OCI-LY1 (cell line): Measurements from ENCODE around the gene MAN1C1.

Source experiments
- H2AFZ ChIP-seq: fragments of 200-600 bp; sonication (generic), shearing (Covaris generic); 2 replicates; pipeline ENCODE4 v1.6.0; 2014; ENCODE audit warnings: antibody characterized with exemption, mild to moderate bottlenecking, low read length
- H3F3A ChIP-seq: fragments of 200-600 bp; sonication (generic), shearing (Covaris generic); 2 replicates; pipeline ENCODE4 v1.6.0; 2014; ENCODE audit warnings: mild to moderate bottlenecking, antibody characterized with exemption, low read length, moderate library complexity; ENCODE audit not compliant: insufficient read depth
- H3K27ac ChIP-seq: fragments of 200-600 bp; sonication (generic); 2 replicates; pipeline ENCODE4 v1.5.1; 2014; ENCODE audit warnings: low read length, mixed run types, mild to moderate bottlenecking, low read depth; ENCODE audit not compliant: poor library complexity, severe bottlenecking
- H3K27me3 ChIP-seq: fragments of 200-600 bp; sonication (generic); 2 replicates; pipeline ENCODE4 v1.6.0; 2014; ENCODE audit warnings: antibody characterized with exemption, mild to moderate bottlenecking, low read length, moderate library complexity; ENCODE audit not compliant: insufficient read depth
- H3K36me3 ChIP-seq: fragments of 200-600 bp; sonication (generic); 2 replicates; pipeline ENCODE4 v1.6.1; 2014; ENCODE audit warnings: mild to moderate bottlenecking, antibody characterized with exemption, low read length, moderate library complexity, mixed read lengths; ENCODE audit not compliant: insufficient read depth
- H3K4me1 ChIP-seq: fragments of 200-600 bp; sonication (generic); 2 replicates; pipeline ENCODE4 v1.5.1; 2014; ENCODE audit warnings: mild to moderate bottlenecking, low read length, moderate library complexity; ENCODE audit not compliant: insufficient read depth, severe bottlenecking
- H3K4me2 ChIP-seq: fragments of 200-600 bp; sonication (generic), shearing (Covaris generic); 2 replicates; pipeline ENCODE4 v1.6.1; 2014; ENCODE audit warnings: low read length
- H3K4me3 ChIP-seq: fragments of 200-600 bp; sonication (generic); 2 replicates; pipeline ENCODE4 v1.5.1; 2014; ENCODE audit warnings: low read length, low read depth, mild to moderate bottlenecking, mixed read lengths; ENCODE audit not compliant: poor library complexity, severe bottlenecking
- H3K79me2 ChIP-seq: fragments of 200-600 bp; shearing (Covaris generic); 2 replicates; pipeline ENCODE4 v1.6.1; 2016; ENCODE audit warnings: mixed run types, low read length, mixed read lengths; ENCODE audit not compliant: insufficient read depth
- H3K9ac ChIP-seq: fragments of 200-600 bp; sonication (generic), shearing (Covaris generic); 2 replicates; pipeline ENCODE4 v1.6.1; 2014; ENCODE audit warnings: mild to moderate bottlenecking, low read length, mixed read lengths
- H3K9me2 ChIP-seq: fragments of 200-600 bp; sonication (generic), shearing (Covaris generic); 2 replicates; pipeline ENCODE4 v1.6.1; 2014; ENCODE audit warnings: low read depth, mild to moderate bottlenecking, low read length, mixed read lengths
- H3K9me3 ChIP-seq: fragments of 200-600 bp; shearing (Covaris generic); 2 replicates; pipeline ENCODE4 v1.6.1; 2014; ENCODE audit warnings: low read length, mixed read lengths
- H4K20me1 ChIP-seq: fragments of 200-600 bp; sonication (generic), shearing (Covaris generic); 2 replicates; pipeline ENCODE4 v1.6.0; 2016; ENCODE audit warnings: mild to moderate bottlenecking, low read length; ENCODE audit not compliant: insufficient read depth
- EZH2 ChIP-seq: fragments of 200-600 bp; sonication (generic), shearing (Covaris generic); IDR thresholded peaks from 2 replicates; pipeline ENCODE4 v1.8.0; 2017; ENCODE audit warnings: borderline replicate concordance, mixed run types, mild to moderate bottlenecking, antibody characterized with exemption, low read length, moderate library complexity, mixed read lengths
- TF ChIP-seq, protein P1 (sequence below): fragments of 200-600 bp; sonication (generic), shearing (Covaris generic); IDR thresholded peaks from 2 replicates; pipeline ENCODE4 v1.5.1; 2017; ENCODE audit warnings: mild to moderate bottlenecking, antibody characterized with exemption, low read length, moderate library complexity, mixed read lengths

The MAN1C1 gene

GRCh38 chr1:25644962-25645361, 28.4 kb downstream of the MAN1C1 start:
- H3K4me2 ChIP-seq = no peak overlapping the region
- H3K36me3 ChIP-seq = no peaks in the 10 kb centered on the region
- no peaks in the 10 kb centered on the region for H3K4me1 ChIP-seq
- no peaks in the 10 kb centered on the region; the same call in 1 of the 2 replicates for H3K27me3 ChIP-seq
- H3K79me2 ChIP-seq = no peaks in the 10 kb centered on the region
- no peaks in the 10 kb centered on the region for H3K9me2 ChIP-seq
- no peaks in the 10 kb centered on the region for H4K20me1 ChIP-seq
- no peaks in the 10 kb centered on the region for H3K9me3 ChIP-seq
- no peak overlapping the region for H2AFZ ChIP-seq
- H3K9ac ChIP-seq = no peak overlapping the region
- no peak overlapping the region for H3K4me3 ChIP-seq
- TF ChIP-seq, protein P1, sequence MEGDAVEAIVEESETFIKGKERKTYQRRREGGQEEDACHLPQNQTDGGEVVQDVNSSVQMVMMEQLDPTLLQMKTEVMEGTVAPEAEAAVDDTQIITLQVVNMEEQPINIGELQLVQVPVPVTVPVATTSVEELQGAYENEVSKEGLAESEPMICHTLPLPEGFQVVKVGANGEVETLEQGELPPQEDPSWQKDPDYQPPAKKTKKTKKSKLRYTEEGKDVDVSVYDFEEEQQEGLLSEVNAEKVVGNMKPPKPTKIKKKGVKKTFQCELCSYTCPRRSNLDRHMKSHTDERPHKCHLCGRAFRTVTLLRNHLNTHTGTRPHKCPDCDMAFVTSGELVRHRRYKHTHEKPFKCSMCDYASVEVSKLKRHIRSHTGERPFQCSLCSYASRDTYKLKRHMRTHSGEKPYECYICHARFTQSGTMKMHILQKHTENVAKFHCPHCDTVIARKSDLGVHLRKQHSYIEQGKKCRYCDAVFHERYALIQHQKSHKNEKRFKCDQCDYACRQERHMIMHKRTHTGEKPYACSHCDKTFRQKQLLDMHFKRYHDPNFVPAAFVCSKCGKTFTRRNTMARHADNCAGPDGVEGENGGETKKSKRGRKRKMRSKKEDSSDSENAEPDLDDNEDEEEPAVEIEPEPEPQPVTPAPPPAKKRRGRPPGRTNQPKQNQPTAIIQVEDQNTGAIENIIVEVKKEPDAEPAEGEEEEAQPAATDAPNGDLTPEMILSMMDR = no peak
- TF ChIP-seq EZH2 = no peak
- no peak overlapping the region for H3K27ac ChIP-seq
- no peaks in the 10 kb centered on the region for H3F3A ChIP-seq

DNA sequence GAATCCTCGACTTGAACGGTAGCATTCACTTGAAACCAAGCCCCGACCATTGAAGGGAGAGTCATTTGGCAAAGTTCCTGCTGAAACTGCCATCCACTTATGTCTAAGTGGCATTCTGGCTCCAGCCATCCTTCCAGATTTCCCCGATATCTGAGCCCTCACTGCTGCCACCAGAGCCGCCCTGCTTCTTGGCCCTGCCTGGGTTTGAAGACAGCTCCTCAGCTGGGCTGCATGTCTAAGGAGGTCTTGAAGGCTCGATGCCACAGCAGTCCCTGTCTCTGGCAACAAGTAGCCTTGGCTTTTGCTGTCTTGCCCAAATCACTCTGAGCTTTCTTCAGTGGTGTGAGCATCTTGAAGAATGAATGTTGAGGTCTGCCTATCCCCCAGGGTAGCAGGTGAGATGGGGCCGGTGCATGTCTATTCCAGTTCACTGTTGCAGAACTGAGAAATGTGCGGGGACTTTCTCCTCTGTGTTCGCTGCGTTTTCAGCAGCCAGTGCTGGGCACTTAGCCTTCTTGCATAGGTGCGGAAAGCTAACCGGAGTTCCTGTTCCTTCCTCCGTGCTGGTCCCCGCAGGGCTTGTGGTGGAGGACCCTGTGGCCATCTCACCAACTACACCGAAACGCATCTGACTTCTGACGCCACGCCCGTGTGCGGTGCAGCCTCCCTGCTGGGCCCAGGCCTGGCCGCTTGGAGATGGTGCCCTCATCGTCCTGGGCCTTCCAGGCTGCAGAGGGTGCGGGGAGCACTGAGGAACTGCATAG, 29.2 kb downstream of the MAN1C1 start:
- H3K27me3 ChIP-seq = no peaks in the 10 kb centered on the region; the same call in 1 of the 2 replicates
- no peaks in the 10 kb centered on the region for H3K4me1 ChIP-seq
- H3K9ac ChIP-seq = no peak overlapping the region
- TF ChIP-seq EZH2 = no peak
- no peaks in the 10 kb centered on the region for H3F3A ChIP-seq
- H3K4me3 ChIP-seq = no peak overlapping the region
- H3K9me3 ChIP-seq = no peaks in the 10 kb centered on the region
- H2AFZ ChIP-seq = no peak overlapping the region
- H3K79me2 ChIP-seq = no peaks in the 10 kb centered on the region
- H3K36me3 ChIP-seq = no peaks in the 10 kb centered on the region
- no peak overlapping the region for H3K27ac ChIP-seq
- H3K9me2 ChIP-seq = no peaks in the 10 kb centered on the region
- no peak overlapping the region for H3K4me2 ChIP-seq
- H4K20me1 ChIP-seq = no peaks in the 10 kb centered on the region

DNA sequence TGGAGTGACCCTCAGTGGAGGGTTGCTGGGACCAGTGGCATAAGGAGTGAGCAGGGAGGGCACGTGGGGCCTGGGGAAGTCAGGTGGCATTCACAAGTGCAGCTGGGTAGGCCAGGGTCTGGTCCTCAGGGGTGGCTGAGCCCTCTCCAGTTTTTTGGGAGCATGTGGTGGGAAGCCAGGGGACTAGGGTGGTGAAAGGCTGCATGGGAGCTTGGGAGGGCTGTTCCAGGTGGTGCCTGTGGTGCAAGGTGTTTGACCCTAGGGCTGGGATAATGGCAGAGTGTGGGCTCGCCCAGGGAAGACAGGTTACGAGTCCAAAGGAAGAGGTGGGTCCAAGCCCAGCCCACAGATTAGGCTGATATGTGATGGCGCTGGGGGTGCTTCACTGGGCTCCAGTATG, 30.5 kb downstream of the MAN1C1 start:
- no peak overlapping the region for H3K4me2 ChIP-seq
- no peaks in the 10 kb centered on the region for H3K27me3 ChIP-seq

More for the DNA sequence above, 30.5 kb downstream of the MAN1C1 start:
- H3K4me1 ChIP-seq = no peaks in the 10 kb centered on the region
- no peaks in the 10 kb centered on the region for H3K79me2 ChIP-seq
- no peaks in the 10 kb centered on the region for H3K9me2 ChIP-seq
- no peak overlapping the region for H3K27ac ChIP-seq
- H2AFZ ChIP-seq = no peak overlapping the region
- H3K36me3 ChIP-seq = no peaks in the 10 kb centered on the region
- H3K9ac ChIP-seq = no peak overlapping the region
- no peak for TF ChIP-seq EZH2
- TF ChIP-seq, protein P1 = no peak
- H4K20me1 ChIP-seq = no peaks in the 10 kb centered on the region
- no peak overlapping the region for H3K4me3 ChIP-seq
- no peaks in the 10 kb centered on the region for H3F3A ChIP-seq
- H3K9me3 ChIP-seq = no peaks in the 10 kb centered on the region
